Calu3 (cell line): ENCODE results near the gene FRMD5. TPM values are rescaled to one million over a fixed set of nuclear protein-coding genes. Genes with fewer than 3 reads are reported as not detected.

ENCODE experiments used
- BruUV-seq: library from RNA; stranded (reverse); fragments of 400-500 nt; replicated peaks from 2 replicates; lab custom pipeline; 2021; lab: Mats Ljungman, UMichigan
- CTCF ChIA-PET: fragments of 300-600 bp; sonication (Branson Sonifier 250); formaldehyde crosslinking; loops from one replicate; lab custom pipeline; 2022; ENCODE audit warnings: antibody characterized with exemption; lab: Charles Lee
- DNase-seq: peaks from one replicate; pipeline ENCODE4 v3.0.0; 2022
- H3K27ac Mint-ChIP-seq: one replicate; pipeline ENCODE4 v1.8.0; 2022; ENCODE audit warnings: mixed read lengths; ENCODE audit not compliant: unreplicated experiment
- H3K27me3 Mint-ChIP-seq: one replicate; pipeline ENCODE4 v1.8.0; 2022; ENCODE audit warnings: mixed read lengths; ENCODE audit not compliant: unreplicated experiment
- H3K36me3 Mint-ChIP-seq: one replicate; pipeline ENCODE4 v1.8.0; 2022; ENCODE audit warnings: mild to moderate bottlenecking, moderate library complexity, mixed read lengths; ENCODE audit not compliant: insufficient read depth, unreplicated experiment
- H3K4me1 Mint-ChIP-seq: one replicate; pipeline ENCODE4 v1.8.0; 2022; ENCODE audit warnings: mild to moderate bottlenecking, low read depth, mixed read lengths; ENCODE audit not compliant: unreplicated experiment
- H3K4me3 Mint-ChIP-seq: one replicate; pipeline ENCODE4 v1.8.0; 2022; ENCODE audit warnings: mild to moderate bottlenecking, low read depth, moderate library complexity, mixed read lengths; ENCODE audit not compliant: unreplicated experiment
- H3K9me3 Mint-ChIP-seq: one replicate; pipeline ENCODE4 v1.8.0; 2022; ENCODE audit warnings: low read depth, mixed read lengths; ENCODE audit not compliant: unreplicated experiment
- CTCF ChIP-seq: fragments of 200-600 bp; IDR thresholded peaks from one replicate; pipeline ENCODE4 v1.8.0; 2022; ENCODE audit warnings: antibody characterized with exemption; ENCODE audit not compliant: unreplicated experiment
- intact Hi-C: fragments of 100-400 bp; cut with micrococcal nuclease; formaldehyde crosslinking; loops from one replicate; pipeline ENCODE4 v1.10.0; 2022; ENCODE audit not compliant: unreplicated experiment
- total RNA-seq: library from RNA; stranded (reverse); gene quantifications from 2 replicates; pipeline ENCODE4 v1.2.3, GENCODE V29; 2022

Gene FRMD5
- total RNA-seq, 1 experiment from 2014 or later, result 10.9 TPM

GRCh38 chr15:43920815-43921214 lies 274.3 kb downstream of the FRMD5 start:
- H3K27ac Mint-ChIP-seq, result no peak overlapping the region
- no peaks in the 10 kb centered on the region for H3K9me3 Mint-ChIP-seq
- BruUV-seq, result no TSS peak

GRCh38 chr15:43920254-43920600 lies 274.8 kb downstream of the FRMD5 start:
- BruUV-seq, result no TSS peak
- TF ChIP-seq CTCF, result no peak
- H3K9me3 Mint-ChIP-seq, result no peaks in the 10 kb centered on the region
- H3K27me3 Mint-ChIP-seq, result no peaks in the 10 kb centered on the region
- no peak overlapping the region for H3K27ac Mint-ChIP-seq
- CTCF ChIA-PET, result no interaction called here
- no peaks in the 10 kb centered on the region for H3K36me3 Mint-ChIP-seq
- intact Hi-C loops, result no loop called here
- DNase-seq, result no peak
- no peak overlapping the region for H3K4me3 Mint-ChIP-seq
- no peaks in the 10 kb centered on the region for H3K4me1 Mint-ChIP-seq

More at GRCh38 chr15:43920815-43921214, 274.3 kb downstream of the FRMD5 start:
- Mint-ChIP-seq H3K27me3 (no peaks in the 10 kb centered on the region), H3K4me1 (no peaks in the 10 kb centered on the region), H3K36me3 (no peaks in the 10 kb centered on the region), H3K4me3 (no peak overlapping the region)
- no peak for TF ChIP-seq CTCF
- DNase-seq, result no peak
- intact Hi-C loops, result no loop called here
- CTCF ChIA-PET, result no interaction called here

- Mint-ChIP-seq H3K27me3 (no peaks in the 10 kb centered on the region), H3K27ac (no peak overlapping the region), H3K4me1 (no peaks in the 10 kb centered on the region), H3K9me3 (no peaks in the 10 kb centered on the region), H3K36me3 (no peaks in the 10 kb centered on the region), H3K4me3 (no peak overlapping the region)
- CTCF ChIA-PET, result no interaction called here
- BruUV-seq, result no TSS peak
- TF ChIP-seq CTCF, result no peak
- DNase-seq, result no peak
- intact Hi-C loops, result no loop called here
Measured at GRCh38 chr15:43919540-43920253, 275.4 kb downstream of the FRMD5 start.

- H3K4me3 Mint-ChIP-seq, result no peak overlapping the region
- CTCF ChIA-PET, result no interaction called here
- H3K4me1 Mint-ChIP-seq, result peaks cover 8% of the 10 kb centered on the region
- H3K9me3 Mint-ChIP-seq, result no peaks in the 10 kb centered on the region
- DNase-seq, result no peak
- BruUV-seq, result no TSS peak
- TF ChIP-seq CTCF, result no peak
- no peak overlapping the region for H3K27ac Mint-ChIP-seq
- H3K36me3 Mint-ChIP-seq, result peaks cover 4% of the 10 kb centered on the region
- intact Hi-C loops, result no loop called here
- H3K27me3 Mint-ChIP-seq, result no peaks in the 10 kb centered on the region
Measured at GRCh38 chr15:43918717-43919116, 276.4 kb downstream of the FRMD5 start.
